IMR-90 (cell line): ENCODE results near the gene SART1. TPM values are rescaled to one million over a fixed set of nuclear protein-coding genes. Genes with fewer than 3 reads are reported as not detected.

Experiments used
- ATAC-seq: fragments of 200-7000 bp; cut with Tn5 transposase; 2 replicates; pipeline ENCODE4 v1.9.1; 2020; ENCODE audit warnings: low read depth, mild to moderate bottlenecking, moderate library complexity
- Bru-seq: library from RNA; stranded (reverse); fragments of 400-500 nt; gene quantifications from one replicate; lab custom pipeline; 2021; lab: Mats Ljungman, UMichigan
- BruChase-seq, 2 experiments: library from RNA; stranded (reverse); fragments of 400-500 nt; gene quantifications; one replicate each; lab custom pipeline; 2021; lab: Mats Ljungman, UMichigan
- BruUV-seq: library from RNA; stranded (reverse); fragments of 400-500 nt; replicated peaks from 2 replicates; lab custom pipeline; 2021; lab: Mats Ljungman, UMichigan
- CTCF ChIA-PET: fragments of 300-600 bp; formaldehyde crosslinking; extraction: SDS; loops from one replicate; lab custom pipeline; 2021; ENCODE audit warnings: antibody characterized with exemption; lab: Yijun Ruan, JAX
- POLR2A ChIA-PET: fragments of 300-600 bp; sonication (Branson Sonifier 250); formaldehyde crosslinking; loops from one replicate; lab custom pipeline; 2022; ENCODE audit warnings: antibody characterized with exemption; ENCODE audit not compliant: unreplicated experiment; lab: Charles Lee
- DNase-seq: peaks from one replicate; pipeline ENCODE4 v3.0.0; 2013
- H2AFZ ChIP-seq: replicated peaks from 2 replicates; pipeline ENCODE3; 2013; ENCODE audit warnings: low read length, mild to moderate bottlenecking; ENCODE audit not compliant: poor library complexity
- H2AK5ac ChIP-seq: 2 replicates; pipeline ENCODE4 v1.6.1; 2013; ENCODE audit warnings: low read depth, low read length, inconsistent platforms
- H2AK9ac ChIP-seq: replicated peaks from 2 replicates; pipeline ENCODE3; 2013; ENCODE audit warnings: mild to moderate bottlenecking, low read depth, low read length, moderate library complexity; ENCODE audit not compliant: poor library complexity
- H2BK120ac ChIP-seq: 2 replicates; pipeline ENCODE4 v1.6.1; 2013; ENCODE audit warnings: low read depth, low read length, inconsistent platforms
- H2BK15ac ChIP-seq: 3 replicates; pipeline ENCODE4 v1.6.1; 2013; ENCODE audit warnings: low read depth, low read length, inconsistent platforms
- H2BK20ac ChIP-seq: 2 replicates; pipeline ENCODE4 v1.6.1; 2013; ENCODE audit warnings: low read depth, mild to moderate bottlenecking, inconsistent platforms, low read length, moderate library complexity
- H2BK5ac ChIP-seq: 2 replicates; pipeline ENCODE4 v1.6.1; 2013; ENCODE audit warnings: mild to moderate bottlenecking, low read depth, low read length, inconsistent platforms; ENCODE audit not compliant: poor library complexity, severe bottlenecking
- H3K14ac ChIP-seq: replicated peaks from 2 replicates; pipeline ENCODE4 v1.6.1; 2013; ENCODE audit warnings: low read depth, low read length, inconsistent platforms
- H3K18ac ChIP-seq: 2 replicates; pipeline ENCODE4 v1.6.1; 2013; ENCODE audit warnings: low read depth, low read length, control low read depth
- H3K23ac ChIP-seq: 2 replicates; pipeline ENCODE4 v1.6.1; 2013; ENCODE audit warnings: low read depth, low read length, inconsistent platforms
- H3K27ac ChIP-seq: 2 replicates; pipeline ENCODE4 v1.5.1; 2013; ENCODE audit warnings: mild to moderate bottlenecking, control low read depth, low read length; ENCODE audit not compliant: insufficient read depth
- H3K27me3 ChIP-seq: 2 replicates; pipeline ENCODE4 v1.6.1; 2013; ENCODE audit warnings: low read length; ENCODE audit not compliant: control insufficient read depth, insufficient read depth
- H3K36me3 ChIP-seq: 2 replicates; pipeline ENCODE4 v1.6.1; 2013; ENCODE audit warnings: low read length, mixed read lengths; ENCODE audit not compliant: control insufficient read depth, insufficient read depth
- H3K4ac ChIP-seq: 2 replicates; pipeline ENCODE4 v1.6.1; 2013; ENCODE audit warnings: low read depth, low read length, inconsistent platforms
- H3K4me1 ChIP-seq: 2 replicates; pipeline ENCODE4 v1.6.1; 2013; ENCODE audit warnings: low read length, mixed read lengths; ENCODE audit not compliant: control insufficient read depth, insufficient read depth
- H3K4me2 ChIP-seq: 2 replicates; pipeline ENCODE4 v1.6.1; 2013; ENCODE audit warnings: low read depth, mild to moderate bottlenecking, control low read depth, low read length, moderate library complexity
- H3K4me3 ChIP-seq: 2 replicates; pipeline ENCODE4 v1.5.1; 2013; ENCODE audit warnings: low read depth, mild to moderate bottlenecking, control low read depth, low read length, moderate library complexity; ENCODE audit not compliant: insufficient read depth
- H3K56ac ChIP-seq: 2 replicates; pipeline ENCODE4 v1.6.1; 2013; ENCODE audit warnings: low read length, inconsistent platforms; ENCODE audit not compliant: insufficient read depth; ENCODE audit errors: extremely low read depth
- H3K79me1 ChIP-seq, 2 experiments: 2 replicates each; pipeline ENCODE4 v1.6.1; 2013; ENCODE audit warnings: low read length in 2 of 2, inconsistent platforms in 1 of 2, low read depth in 1 of 2
- H3K9ac ChIP-seq: 2 replicates; pipeline ENCODE4 v1.6.1; 2013; ENCODE audit warnings: low read depth, low read length, control low read depth
- H3K9me1 ChIP-seq: 2 replicates; pipeline ENCODE4 v1.6.1; 2013; ENCODE audit warnings: low read length, inconsistent platforms; ENCODE audit not compliant: insufficient read depth
- H3K9me3 ChIP-seq: 2 replicates; pipeline ENCODE4 v1.6.1; 2013; ENCODE audit warnings: low read length; ENCODE audit not compliant: control insufficient read depth, insufficient read depth
- H4K20me1 ChIP-seq: 2 replicates; pipeline ENCODE4 v1.6.1; 2013; ENCODE audit warnings: low read length, inconsistent platforms; ENCODE audit not compliant: insufficient read depth
- H4K5ac ChIP-seq: 2 replicates; pipeline ENCODE4 v1.6.1; 2013; ENCODE audit warnings: mild to moderate bottlenecking, low read depth, low read length, control low read depth
- H4K8ac ChIP-seq, 2 experiments: 2 replicates each; pipeline ENCODE4 v1.6.1; 2013; ENCODE audit warnings: low read depth in 2 of 2, low read length in 2 of 2, control low read depth in 1 of 2, inconsistent platforms in 1 of 2
- H4K91ac ChIP-seq: 2 replicates; pipeline ENCODE4 v1.6.1; 2013; ENCODE audit warnings: low read depth, low read length, inconsistent platforms; ENCODE audit not compliant: insufficient read depth
- BHLHE40 ChIP-seq: fragments of 150-350 bp; IDR thresholded peaks from 2 replicates; pipeline ENCODE4 v1.6.1; 2016; ENCODE audit warnings: mild to moderate bottlenecking, low read depth, low read length
- CHD1 ChIP-seq: IDR thresholded peaks from 2 replicates; pipeline ENCODE4 v1.6.1; 2012; ENCODE audit warnings: low read depth, low read length, improper control_type of control experiment
- ELK1 ChIP-seq: fragments of 150-350 bp; IDR thresholded peaks from 2 replicates; pipeline ENCODE4 v1.6.1; 2016; ENCODE audit warnings: low read depth, mild to moderate bottlenecking, low read length, moderate library complexity, borderline replicate concordance
- FOS ChIP-seq: fragments of 150-350 bp; IDR thresholded peaks from 2 replicates; pipeline ENCODE4 v1.6.1; 2016; ENCODE audit warnings: low read depth, low read length
- MAZ ChIP-seq: IDR thresholded peaks from 2 replicates; pipeline ENCODE4 v1.6.1; 2012; ENCODE audit warnings: low read depth, mild to moderate bottlenecking, low read length, improper control_type of control experiment, moderate library complexity, borderline replicate concordance
- MXI1 ChIP-seq: IDR thresholded peaks from 2 replicates; pipeline ENCODE4 v1.6.1; 2012; ENCODE audit warnings: low read depth, mild to moderate bottlenecking, low read length, moderate library complexity, borderline replicate concordance
- NFE2L2 ChIP-seq: fragments of 150-350 bp; IDR thresholded peaks from 2 replicates; pipeline ENCODE4 v1.6.1; 2016; ENCODE audit warnings: low read depth, mild to moderate bottlenecking, low read length
- POLR2A ChIP-seq: IDR thresholded peaks from 2 replicates; pipeline ENCODE4 v1.6.1; 2012; ENCODE audit warnings: mild to moderate bottlenecking, low read depth, low read length
- RAD21 ChIP-seq: IDR thresholded peaks from 2 replicates; pipeline ENCODE4 v1.6.1; 2012; ENCODE audit warnings: low read length, improper control_type of control experiment
- RCOR1 ChIP-seq: IDR thresholded peaks from 2 replicates; pipeline ENCODE4 v1.6.1; 2012; ENCODE audit warnings: mild to moderate bottlenecking, low read length, improper control_type of control experiment; ENCODE audit not compliant: insufficient replicate concordance
- RFX5 ChIP-seq: IDR thresholded peaks from 2 replicates; pipeline ENCODE4 v1.8.0; 2012; ENCODE audit warnings: low read depth, mild to moderate bottlenecking, low read length, moderate library complexity
- USF2 ChIP-seq: fragments of 150-350 bp; IDR thresholded peaks from 2 replicates; pipeline ENCODE4 v1.6.1; 2017; ENCODE audit warnings: mild to moderate bottlenecking, antibody characterized with exemption, low read length, low read depth
- WGBS, 2 experiments: methylation state at CpG; one replicate each; pipeline versions ENCODE4 v1.1.5 to v1.1.7; 2013; ENCODE audit warnings: missing lambda C conversion rate in 2 of 2; ENCODE audit not compliant: insufficient read length in 1 of 2; ENCODE audit errors: extremely low coverage in 2 of 2; 5-methylcytosine and 5-hydroxymethylcytosine counted together
- dilution Hi-C: fragments of 300-500 bp; cut with HindIII; formaldehyde crosslinking; loops from one replicate; pipeline ENCODE4 v1.14.3; 2018; ENCODE audit warnings: low sequenced_read_pairs; ENCODE audit not compliant: unreplicated experiment
- in situ Hi-C: fragments of 300-500 bp; cut with MboI; formaldehyde crosslinking; loops from 3 replicates; pipeline ENCODE4 v1.14.3; 2019; ENCODE audit warnings: low sequenced_read_pairs, inconsistent platforms, mixed read lengths
- intact Hi-C: fragments of 100-400 bp; cut with micrococcal nuclease; formaldehyde crosslinking; loops from 2 replicates; pipeline ENCODE4 v1.10.0; 2022
- long read RNA-seq: library from polyadenylated mRNA; unstranded; transcript quantifications from one replicate; pipeline ENCODE4 v2.0.0, GENCODE V29; 2021; ENCODE audit not compliant: unreplicated experiment
- polyA plus RNA-seq, 3 experiments: library from polyadenylated mRNA; depleted of rRNA; stranded (reverse); fragments of >200 nt; gene quantifications; 2 replicates each; pipeline ENCODE4 v1.2.3, GENCODE V29; 2012; ENCODE audit warnings: low replicate concordance in 1 of 3
- total RNA-seq: library from RNA; depleted of rRNA; stranded (reverse); fragments of >200 nt; gene quantifications from 2 replicates; pipeline ENCODE4 v1.2.3, GENCODE V29; 2012; rRNA removed

Gene SART1
- 25.5 and 32.5 TPM in 2 replicates for total RNA-seq
- 42.2 and 43.5 TPM in 2 replicates for polyA plus RNA-seq (2012; rRNA removed)
- 24.2 and 30.0 TPM in 2 replicates for polyA plus RNA-seq (2012; cell fraction: cytosol; rRNA removed)
- 59.8 and 62.4 TPM in 2 replicates for polyA plus RNA-seq (2012; cell fraction: nucleus; rRNA removed; ENCODE audit: low replicate concordance)
- percentile 82 among the genes with signal in this experiment for Bru-seq, nascent RNA
- BruChase-seq, experiment 1, labeled RNA remaining after a 6-hour chase, result percentile 84 among the genes with signal in this experiment
- percentile 80 among the genes with signal in this experiment for BruChase-seq, experiment 2, labeled RNA remaining after a 2-hour chase
- long read RNA-seq, transcript SART1-201 (20 exons, 3,293 nt), result major isoform, 92 of 109 reads
- long read RNA-seq, partial matches to known transcripts, result 5 of 109 reads
- long read RNA-seq, other reads (novel, unspliced or antisense), result 12 of 109 reads

- peak within 1 kb of the TSS; percentile 62 for H3K18ac ChIP-seq
- peak within 1 kb of the TSS; percentile 95 for H2AFZ ChIP-seq
- peak within 1 kb of the TSS; percentile 96 for H3K56ac ChIP-seq
- peaks cover 24% of the 10 kb centered on the region for H3K36me3 ChIP-seq
- peak within 1 kb of the TSS; percentile 97 for H2AK9ac ChIP-seq
- peak within 1 kb of the TSS; percentile 98 for H3K4me2 ChIP-seq
- in situ Hi-C loops, result loop anchor here (5.0 kb wide), 1 partner anchor 69 kb away; the partner anchor contains the start of gene CCDC85B
- ATAC-seq, result peak; percentile 96
- H2BK15ac ChIP-seq, result peak within 1 kb of the TSS; percentile 42; the same call in 2 of the 3 replicates
- peak within 1 kb of the TSS; percentile 98 for H3K27ac ChIP-seq
- intact Hi-C loops, result loop anchor here (2.0 to 5.0 kb wide), 2 partner anchors 44 to 73 kb away; partner anchors contain the start of genes C11orf68, DRAP1 and FIBP
- H3K4me3 ChIP-seq, result peak within 1 kb of the TSS; percentile 59
- 2% methylated on average over 75 of the region's 97 CpGs; no CpG with 5 or more reads in 1 of the 2 experiments for WGBS, 2 experiments
- ChIA-PET CTCF (interaction anchor here (1.0 kb wide), 1 partner anchor 15 kb away, joined by 3 read pairs; no protein-coding TSS in a partner anchor), POLR2A (interaction anchor here (0.8 kb wide), 1 partner anchor 70 kb away, joined by 3 read pairs; no protein-coding TSS in a partner anchor)
- H3K9ac ChIP-seq, result peak within 1 kb of the TSS; percentile 98
- H3K27me3 ChIP-seq, result no peaks in the 10 kb centered on the region
- peaks cover 16 to 47% of the 10 kb centered on the region in 2 experiments for H3K79me1 ChIP-seq
- H3K14ac ChIP-seq, result peak within 1 kb of the TSS; percentile 98
- peak within 1 kb of the TSS; percentile 84 for H2BK5ac ChIP-seq
- peak within 1 kb of the TSS; percentile 96 for H4K5ac ChIP-seq
- BruUV-seq, result no TSS peak
- peaks cover 8% of the 10 kb centered on the region for H3K4me1 ChIP-seq
- peak within 1 kb of the TSS; percentile 98 for H4K91ac ChIP-seq
- H3K23ac ChIP-seq, result peak within 1 kb of the TSS; percentile 99
- H2AK5ac ChIP-seq, result peak within 1 kb of the TSS; percentile 96
- no peaks in the 10 kb centered on the region for H3K9me3 ChIP-seq
- H3K9me1 ChIP-seq, result peaks cover 5% of the 10 kb centered on the region; the same call in 1 of the 2 replicates
- H4K20me1 ChIP-seq, result peaks cover 7% of the 10 kb centered on the region
- DNase-seq, result peak; percentile 97
- peak within 1 kb of the TSS; percentile 95 for H3K4ac ChIP-seq
- H2BK120ac ChIP-seq, result peak within 1 kb of the TSS; percentile 49; the same call in 1 of the 2 replicates
- H2BK20ac ChIP-seq, result no peak within 1 kb of the TSS
- dilution Hi-C loops, result no loop called here
- H4K8ac ChIP-seq, result peak within 1 kb of the TSS; percentile 100
- peak; percentile 47; the same call in 1 of the 2 replicates for TF ChIP-seq MXI1
- no peak for TF ChIP-seq CHD1
- TF ChIP-seq USF2, result peak; percentile 12
- TF ChIP-seq POLR2A, result peak; percentile 89
- TF ChIP-seq BHLHE40, result no peak; the same call in 1 of the 2 replicates
- TF ChIP-seq RFX5, result no peak
- TF ChIP-seq RCOR1, result no peak
- TF ChIP-seq ELK1, result no peak
- no peak for TF ChIP-seq FOS
- TF ChIP-seq RAD21, result peak; percentile 11
- no peak for TF ChIP-seq NFE2L2
- peak; percentile 56; the same call in 1 of the 2 replicates for TF ChIP-seq MAZ
These were observed at the start of gene SART1 for GRCh38 chr11:65961267-65962140. TSS of gene SART1 (plus strand) at chr11:65961734. CDS start at chr11:65961781, 47 bp downstream.
